GM12892 (cell line): ENCODE measurements around the gene TOP2B.

ENCODE experiments used
- POLR2A ChIP-seq: IDR thresholded peaks from 2 replicates; pipeline ENCODE4 v1.6.1; 2011; ENCODE audit warnings: low read depth, low read length, control low read depth
- POLR2AphosphoS5 ChIP-seq: IDR thresholded peaks from 2 replicates; pipeline ENCODE4 v1.6.1; 2011; ENCODE audit warnings: low read depth, low read length, control low read depth

GRCh38 chr3:25547943-25548674, 116.6 kb downstream of the TOP2B start:
- TF ChIP-seq POLR2A (no peak), POLR2AphosphoS5 (no peak)
